HCT116 (cell line): ENCODE results near the gene NBEAL2. TPM values are rescaled to one million over a fixed set of nuclear protein-coding genes. Genes with fewer than 3 reads are reported as not detected.

Experiments
- ATAC-seq: fragments of 200-7000 bp; cut with Tn5 transposase; 2 replicates; pipeline ENCODE4 v1.9.1; 2020; ENCODE audit warnings: mild to moderate bottlenecking, moderate library complexity
- BruUV-seq: library from RNA; stranded (reverse); fragments of 400-500 nt; replicated peaks from 2 replicates; lab custom pipeline; 2021; lab: Mats Ljungman, UMichigan
- CTCF ChIA-PET: fragments of 300-600 bp; sonication (Branson Sonifier 250); formaldehyde crosslinking; loops from one replicate; lab custom pipeline; 2021; ENCODE audit warnings: antibody characterized with exemption; lab: Charles Lee
- POLR2A ChIA-PET: fragments of 300-600, 350-600 bp; sonication (Branson Sonifier 250); formaldehyde crosslinking; loops from one replicate; lab custom pipeline; 2021; ENCODE audit warnings: antibody characterized with exemption; lab: Charles Lee
- RAD21 ChIA-PET, 2 experiments: fragments of 300-600 bp; sonication (Branson Sonifier 250); formaldehyde crosslinking; loops; one replicate each; lab custom pipeline; 2023; ENCODE audit warnings: low total read pairs in 2 of 2; ENCODE audit not compliant: uncharacterized antibody in 2 of 2, unreplicated experiment in 2 of 2, low non-redundant PET in 1 of 2; lab: Charles Lee
- DNase-seq: peaks from one replicate; pipeline ENCODE4 v3.0.0-alpha.2; 2010; ENCODE audit warnings: low read depth, low spot score
- H2AFZ ChIP-seq: fragments of 200-600 bp; shearing (Covaris generic), sonication (generic); 2 replicates; pipeline ENCODE4 v1.6.1; 2017; ENCODE audit warnings: low read depth, mixed run types, mixed read lengths, antibody characterized with exemption, low read length; ENCODE audit not compliant: poor library complexity, severe bottlenecking
- H3K27ac ChIP-seq: 2 replicates; pipeline ENCODE4 v1.5.1; 2012; ENCODE audit warnings: low read depth, low read length
- H3K27me3 ChIP-seq: fragments of 200-600 bp; sonication (generic); 2 replicates; pipeline ENCODE4 v1.6.1; 2016; ENCODE audit warnings: mixed run types, low read length, mixed read lengths; ENCODE audit not compliant: insufficient read depth
- H3K36me3 ChIP-seq, 2 experiments: fragments of 200-500 bp in 1 of 2; fragments of 200-600 bp in 1 of 2; sonication (Bioruptor generic) in 1 of 2; sonication (generic) in 1 of 2; 2 replicates each; pipeline versions ENCODE4 v1.5.1 to v1.6.1; 2014 to 2016; ENCODE audit warnings: low read length in 2 of 2, inconsistent platforms in 1 of 2, mixed read lengths in 1 of 2, mixed run types in 1 of 2; ENCODE audit not compliant: insufficient read depth in 2 of 2, control insufficient read depth in 1 of 2
- H3K4me1 ChIP-seq, 2 experiments: fragments of 200-600 bp in 1 of 2; sonication (generic) in 1 of 2; 2 replicates each; pipeline versions ENCODE4 v1.5.1 to v1.6.1; 2012 to 2017; ENCODE audit warnings: low read length in 2 of 2, inconsistent platforms in 1 of 2, mild to moderate bottlenecking in 1 of 2, mixed read lengths in 1 of 2, mixed run types in 1 of 2, moderate library complexity in 1 of 2; ENCODE audit not compliant: insufficient read depth in 2 of 2, control insufficient read depth in 1 of 2
- H3K4me2 ChIP-seq: fragments of 200-600 bp; sonication (generic); 2 replicates; pipeline ENCODE4 v1.6.1; 2017; ENCODE audit warnings: mixed run types, low read length, mixed read lengths
- H3K4me3 ChIP-seq, 2 experiments: fragments of 200-600 bp in 1 of 2; sonication (generic) in 1 of 2; replicated peaks in 1 of 2; 2 replicates each; pipeline ENCODE4 v1.5.1; 2011 to 2016; ENCODE audit warnings: low read length in 2 of 2, control low read depth in 1 of 2, low read depth in 1 of 2, mild to moderate bottlenecking in 1 of 2, mixed read lengths in 1 of 2, mixed run types in 1 of 2
- H3K79me2 ChIP-seq: fragments of 200-600 bp; sonication (generic); 2 replicates; pipeline ENCODE4 v1.6.1; 2017; ENCODE audit warnings: mild to moderate bottlenecking, mixed run types, low read length, moderate library complexity, mixed read lengths; ENCODE audit not compliant: insufficient read depth
- H3K9ac ChIP-seq: fragments of 200-600 bp; sonication (generic); 2 replicates; pipeline ENCODE4 v1.6.1; 2016; ENCODE audit warnings: low read length, mixed read lengths
- H3K9me2 ChIP-seq: fragments of 200-600 bp; sonication (generic), shearing (Covaris generic); 2 replicates; pipeline ENCODE4 v1.6.1; 2017; ENCODE audit warnings: mixed run types, mild to moderate bottlenecking, moderate library complexity; ENCODE audit not compliant: insufficient read depth
- H3K9me3 ChIP-seq, 2 experiments: fragments of 200-500 bp in 1 of 2; fragments of 200-600 bp in 1 of 2; sonication (Bioruptor generic) in 1 of 2; sonication (generic) in 1 of 2; 2 replicates each; pipeline ENCODE4 v1.6.1; 2014 to 2017; ENCODE audit warnings: low read length in 2 of 2, mixed read lengths in 2 of 2, inconsistent platforms in 1 of 2, low read depth in 1 of 2, mild to moderate bottlenecking in 1 of 2, mixed run types in 1 of 2, moderate library complexity in 1 of 2; ENCODE audit not compliant: control insufficient read depth in 1 of 2, insufficient read depth in 1 of 2
- H4K20me1 ChIP-seq: fragments of 200-600 bp; sonication (generic), shearing (Covaris generic); 2 replicates; pipeline ENCODE4 v1.6.1; 2017; ENCODE audit warnings: mixed run types, mild to moderate bottlenecking, moderate library complexity; ENCODE audit not compliant: insufficient read depth
- CTCF ChIP-seq, 3 experiments: fragments of 200-600 bp in 1 of 3; sonication (generic) in 1 of 3; IDR thresholded peaks in 2 of 3; conservative IDR thresholded peaks in 1 of 3; 2 replicates each; pipeline ENCODE4 v1.5.1; 2012 to 2017; ENCODE audit warnings: low read depth in 2 of 3, low read length in 2 of 3, antibody characterized with exemption in 1 of 3, borderline replicate concordance in 1 of 3, control low read depth in 1 of 3, mild to moderate bottlenecking in 1 of 3, mixed read lengths in 1 of 3, mixed run types in 1 of 3, moderate library complexity in 1 of 3; ENCODE audit not compliant: insufficient read depth in 1 of 3
- EGR1 ChIP-seq: IDR thresholded peaks from 2 replicates; pipeline ENCODE4 v1.6.1; 2012; ENCODE audit warnings: low read depth
- EZH2 ChIP-seq: fragments of 200-600 bp; sonication (generic); IDR thresholded peaks from 2 replicates; pipeline ENCODE4 v1.6.1; 2017; ENCODE audit warnings: antibody characterized with exemption, mixed run types
- FOSL1 ChIP-seq: IDR thresholded peaks from 2 replicates; pipeline ENCODE4 v1.6.1; 2012; ENCODE audit warnings: low read depth
- MAX ChIP-seq: IDR thresholded peaks from 2 replicates; pipeline ENCODE4 v1.6.1; 2012
- SIN3A ChIP-seq: IDR thresholded peaks from 2 replicates; pipeline ENCODE4 v1.6.1; 2012; ENCODE audit warnings: low read depth
- SP1 ChIP-seq: IDR thresholded peaks from 2 replicates; pipeline ENCODE4 v1.6.1; 2012; ENCODE audit warnings: low read depth
- YY1 ChIP-seq: IDR thresholded peaks from 2 replicates; pipeline ENCODE4 v1.6.1; 2011; ENCODE audit warnings: low read length, low read depth, moderate library complexity, mild to moderate bottlenecking; ENCODE audit not compliant: insufficient replicate concordance; ENCODE audit errors: extremely low read depth
- ZBTB33 ChIP-seq: IDR thresholded peaks from 2 replicates; pipeline ENCODE4 v1.6.1; 2011; ENCODE audit warnings: mild to moderate bottlenecking, low read length, moderate library complexity; ENCODE audit not compliant: insufficient replicate concordance; ENCODE audit errors: extremely low read depth
- ZNF274 ChIP-seq: fragments of 200-500 bp; sonication (Bioruptor generic); IDR thresholded peaks from 2 replicates; pipeline ENCODE4 v1.6.1; 2014; ENCODE audit warnings: mild to moderate bottlenecking, low read depth, low read length, inconsistent platforms
- intact Hi-C: fragments of 100-400 bp; cut with micrococcal nuclease; formaldehyde crosslinking; loops from 2 replicates; pipeline ENCODE4 v1.10.0; 2022
- total RNA-seq: library from RNA; stranded (reverse); gene quantifications from one replicate; pipeline ENCODE4 v1.2.1, GENCODE V29; 2021; ENCODE audit not compliant: unreplicated experiment
- TF ChIP-seq, protein P1 (sequence below): IDR thresholded peaks from 2 replicates; pipeline ENCODE4 v1.6.1; 2012

The NBEAL2 gene
- total RNA-seq, 1 experiment from 2014 or later = 72.9 TPM

DNA sequence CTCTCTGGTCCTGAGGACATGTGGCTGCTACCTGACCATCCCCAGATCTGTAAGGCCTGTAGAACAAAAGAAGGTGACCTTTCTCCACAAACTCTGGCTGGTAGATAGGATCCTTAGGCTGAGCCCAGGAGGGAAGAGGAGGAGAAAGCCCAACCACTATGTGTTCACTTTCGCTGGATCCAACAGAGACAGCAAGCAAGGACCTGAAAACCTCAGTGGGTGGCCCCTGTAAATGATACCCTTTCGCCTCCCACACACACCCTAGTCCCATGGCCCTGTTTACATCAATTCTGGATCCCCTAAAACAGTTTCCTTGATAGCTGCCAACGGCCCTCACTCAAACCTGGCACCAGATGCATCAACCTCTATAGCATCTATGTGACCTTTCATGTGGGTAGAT lies 25.3 kb upstream of the NBEAL2 start:
- Histone ChIP-seq H3K9ac (no peak overlapping the region), H3K27ac (no peak overlapping the region), H3K27me3 (no peaks in the 10 kb centered on the region), H3K9me2 (no peaks in the 10 kb centered on the region), H3K4me2 (no peak overlapping the region), H3K79me2 (peaks cover 98% of the 10 kb centered on the region), H3K4me3 (no peak overlapping the region), H3K9me3 (no peaks in the 10 kb centered on the region), H2AFZ (no peak overlapping the region), H3K4me1 (peaks cover 18 to 44% of the 10 kb centered on the region in 2 experiments), H3K36me3 (no peaks in the 10 kb centered on the region), H4K20me1 (peaks cover 37% of the 10 kb centered on the region)
- POLR2A ChIA-PET = no interaction called here
- intact Hi-C loops = no loop called here
- DNase-seq (no peak), ATAC-seq (no peak)
- CTCF ChIA-PET = no interaction called here
- BruUV-seq = no TSS peak
- RAD21 ChIA-PET = no interaction called here
- no peak for TF ChIP-seq EZH2
- no peak for TF ChIP-seq YY1
- no peak for TF ChIP-seq ZNF274
- TF ChIP-seq, protein P1, sequence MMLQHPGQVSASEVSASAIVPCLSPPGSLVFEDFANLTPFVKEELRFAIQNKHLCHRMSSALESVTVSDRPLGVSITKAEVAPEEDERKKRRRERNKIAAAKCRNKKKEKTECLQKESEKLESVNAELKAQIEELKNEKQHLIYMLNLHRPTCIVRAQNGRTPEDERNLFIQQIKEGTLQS = no peak
- TF ChIP-seq FOSL1 = no peak
- TF ChIP-seq CTCF (IDR thresholded peaks at IDR 0.05 in 2 of 3, conservative IDR thresholded peaks at IDR 0.05 in 1 of 3; ENCODE audit: borderline replicate concordance in 1 of 3, insufficient read depth in 1 of 3, low read depth in 2 of 3, low read length in 2 of 3) = no peak
- no peak for TF ChIP-seq SIN3A
- TF ChIP-seq SP1 = no peak
- no peak for TF ChIP-seq MAX
- TF ChIP-seq EGR1 = no peak
- no peak for TF ChIP-seq ZBTB33
